Stomach smooth muscle (tissue), 2 donors: Measurements from ENCODE around the gene PPP1R3E.
"Not testable (repeated sequence)": the region's sequence is repeated elsewhere in the genome, so short reads cannot be mapped to it uniquely, and the experiment has no call there.

Source experiments
- H3K27ac ChIP-seq: one replicate; pipeline ENCODE4 v1.7.0; 2013; ENCODE audit warnings: mild to moderate bottlenecking, low read length, inconsistent platforms
- H3K27me3 ChIP-seq, 2 donors: one replicate each; pipeline ENCODE4 v1.7.0; 2013; ENCODE audit warnings: low read length in 2 of 2; ENCODE audit not compliant: insufficient read depth in 2 of 2, control insufficient read depth in 1 of 2
- H3K36me3 ChIP-seq, 2 donors: one replicate each; pipeline ENCODE4 v1.7.0; 2013; ENCODE audit warnings: low read length in 2 of 2; ENCODE audit not compliant: control insufficient read depth in 2 of 2, insufficient read depth in 2 of 2
- H3K4me1 ChIP-seq: one replicate; pipeline ENCODE4 v1.7.0; 2013; ENCODE audit warnings: low read length; ENCODE audit not compliant: control insufficient read depth, insufficient read depth
- H3K4me3 ChIP-seq, 2 donors: one replicate each; pipeline ENCODE4 v1.7.0; 2013; ENCODE audit warnings: low read length in 2 of 2
- H3K9ac ChIP-seq, 2 donors: one replicate each; pipeline ENCODE4 v1.7.0; 2013; ENCODE audit warnings: low read length in 2 of 2, mild to moderate bottlenecking in 1 of 2
- H3K9me3 ChIP-seq, 2 donors: one replicate each; pipeline ENCODE4 v1.7.0; 2013; ENCODE audit warnings: low read length in 2 of 2; ENCODE audit not compliant: control insufficient read depth in 2 of 2
- donor health status: healthy.
- donor health status: Pancreatic carcinoma.

PPP1R3E gene

DNA sequence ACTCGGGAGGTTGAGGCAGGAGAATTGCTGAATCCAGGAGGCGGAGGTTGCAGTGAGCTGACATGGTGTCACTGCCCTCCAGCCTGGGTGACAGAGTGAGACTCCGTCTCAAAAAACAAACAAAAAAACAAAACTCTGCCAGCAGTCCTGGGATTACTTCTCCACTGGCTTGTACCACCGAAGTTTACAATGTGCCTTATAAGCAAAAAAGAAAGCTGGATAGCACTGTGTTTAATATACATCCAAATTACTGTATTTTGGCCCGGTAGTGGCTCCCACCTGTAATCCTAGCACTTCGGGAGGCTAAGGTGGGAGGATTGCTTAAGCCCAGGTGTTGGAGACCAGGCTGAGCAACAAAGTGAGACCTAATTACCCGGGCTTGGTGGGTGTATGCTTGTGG, 33.5 kb downstream of the PPP1R3E start:
- Histone ChIP-seq H3K9ac (no peak overlapping the region), H3K27me3 (no peaks in the 10 kb centered on the region), H3K36me3 (no peaks in the 10 kb centered on the region), H3K4me1 (no peaks in the 10 kb centered on the region), H3K27ac (no peak overlapping the region), H3K9me3 (no peaks in the 10 kb centered on the region), H3K4me3 (no peak overlapping the region)

DNA sequence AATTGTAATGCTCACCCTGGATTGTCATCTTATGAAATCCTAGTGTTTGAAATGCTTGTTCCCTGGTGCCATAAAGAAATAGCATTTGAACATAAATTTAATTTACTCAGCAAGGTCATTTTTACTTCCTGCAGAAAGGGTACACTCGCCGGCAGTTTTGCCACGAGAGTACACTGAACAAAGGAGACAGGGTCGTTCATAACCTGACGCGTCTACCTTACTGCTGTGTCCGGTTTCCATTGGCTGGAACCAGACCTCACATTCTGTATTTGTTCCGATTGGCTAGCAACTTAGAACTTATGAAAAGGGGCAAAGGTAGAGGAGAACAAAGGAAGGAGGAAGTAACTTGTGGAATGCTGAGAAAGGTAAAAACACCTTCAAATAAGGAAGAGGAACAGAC, 41.8 kb downstream of the PPP1R3E start:
- H3K36me3 ChIP-seq, H3K4me1 ChIP-seq, H3K9ac ChIP-seq, H3K27me3 ChIP-seq, H3K9me3 ChIP-seq, H3K4me3 ChIP-seq, H3K27ac ChIP-seq: not testable (repeated sequence)

DNA sequence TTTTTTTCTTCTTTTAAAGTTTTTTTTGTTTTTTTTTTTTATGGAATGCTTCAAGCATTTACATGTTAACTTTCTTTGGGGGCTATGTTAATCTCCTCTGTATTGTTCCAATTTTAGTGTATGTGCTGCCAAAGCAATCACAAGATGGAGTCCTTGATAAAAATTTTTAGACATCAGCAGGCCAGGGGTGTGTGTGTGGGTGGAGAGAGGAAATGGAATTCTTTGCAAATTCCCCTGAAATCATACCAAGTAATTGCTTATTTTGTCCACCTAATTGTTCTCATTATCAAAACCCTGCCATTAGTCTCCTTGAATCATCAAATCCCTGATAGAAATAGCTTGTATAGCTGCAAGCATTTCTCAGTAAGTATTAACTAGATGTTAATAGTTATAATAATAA, 43.2 kb downstream of the PPP1R3E start:
- Histone ChIP-seq H3K9ac (no peak overlapping the region), H3K4me1 (no peaks in the 10 kb centered on the region), H3K9me3 (no peaks in the 10 kb centered on the region), H3K27ac (no peak overlapping the region), H3K4me3 (no peak overlapping the region), H3K36me3 (no peaks in the 10 kb centered on the region), H3K27me3 (no peaks in the 10 kb centered on the region)

DNA sequence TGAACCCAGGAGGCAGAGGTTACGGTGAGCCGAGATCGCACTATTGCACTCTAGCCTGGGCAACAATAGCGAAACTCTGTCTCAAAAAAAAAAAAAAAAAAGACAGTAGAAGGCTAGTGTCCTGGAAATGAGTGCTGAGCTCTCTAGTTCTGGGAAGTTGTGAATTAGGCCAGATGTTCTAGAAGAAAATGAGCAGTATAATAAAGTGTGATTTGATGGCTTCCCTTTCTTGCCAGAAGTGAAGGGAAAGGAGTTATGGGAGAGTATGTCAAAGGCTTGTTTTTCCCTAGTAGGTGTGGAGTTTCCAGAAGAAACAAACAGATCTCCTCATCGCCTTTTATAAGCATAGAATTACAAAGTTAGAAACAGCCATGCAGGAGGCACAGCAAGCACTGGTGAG, 44.4 kb downstream of the PPP1R3E start:
- H3K9ac ChIP-seq, result no peak overlapping the region
- no peak overlapping the region for H3K4me3 ChIP-seq
- H3K9me3 ChIP-seq, result no peaks in the 10 kb centered on the region
- H3K36me3 ChIP-seq, result no peaks in the 10 kb centered on the region
- no peaks in the 10 kb centered on the region for H3K4me1 ChIP-seq
- H3K27me3 ChIP-seq, result no peaks in the 10 kb centered on the region
- H3K27ac ChIP-seq, result no peak overlapping the region

DNA sequence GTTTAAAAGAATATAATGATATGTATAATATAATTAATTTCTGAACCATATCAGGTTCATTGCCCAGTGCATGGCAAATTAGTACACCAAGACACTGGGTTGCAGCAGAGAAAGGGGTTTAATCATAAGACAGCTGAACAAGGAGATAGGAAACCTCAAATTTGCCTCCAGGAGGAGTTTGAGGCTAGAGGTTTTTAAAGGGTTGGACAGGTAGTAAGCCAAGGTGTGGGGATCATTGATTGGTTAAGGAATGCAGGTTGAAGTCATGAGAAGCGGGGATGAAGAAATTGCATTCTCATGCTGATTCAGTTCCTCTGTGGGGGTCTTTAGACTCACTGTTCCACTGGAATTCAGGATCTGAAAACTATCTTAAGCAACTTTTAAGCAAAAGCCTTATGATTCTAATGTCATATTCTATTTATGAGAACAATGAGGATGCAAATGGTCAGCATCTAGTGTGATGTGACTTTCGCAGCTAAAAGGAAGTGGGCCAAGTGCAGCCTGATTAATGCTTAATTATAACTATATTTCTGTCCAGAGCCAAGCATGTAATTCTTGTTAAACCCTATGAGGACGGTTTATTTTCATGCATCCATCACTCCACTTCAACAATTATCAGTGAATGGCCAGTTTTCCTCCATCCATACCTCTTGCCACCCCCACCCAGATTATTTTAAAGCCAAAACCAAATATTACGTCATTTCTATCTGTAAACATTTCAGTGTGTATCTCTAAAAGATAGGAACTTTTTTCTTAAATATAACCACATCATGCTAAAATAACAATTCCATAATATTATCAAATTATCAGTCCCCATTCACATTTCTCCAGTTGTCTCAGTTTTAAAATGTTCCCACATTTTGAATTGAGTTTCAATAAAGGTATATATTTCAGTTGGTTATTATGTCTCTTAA, 50.0 kb downstream of the PPP1R3E start:
- Histone ChIP-seq H3K27ac (no peak overlapping the region), H3K9ac (no peak overlapping the region), H3K36me3 (no peaks in the 10 kb centered on the region), H3K27me3 (peaks cover 0 to 4% of the 10 kb centered on the region in 2 donors), H3K4me3 (no peak overlapping the region), H3K9me3 (no peaks in the 10 kb centered on the region), H3K4me1 (no peaks in the 10 kb centered on the region)

DNA sequence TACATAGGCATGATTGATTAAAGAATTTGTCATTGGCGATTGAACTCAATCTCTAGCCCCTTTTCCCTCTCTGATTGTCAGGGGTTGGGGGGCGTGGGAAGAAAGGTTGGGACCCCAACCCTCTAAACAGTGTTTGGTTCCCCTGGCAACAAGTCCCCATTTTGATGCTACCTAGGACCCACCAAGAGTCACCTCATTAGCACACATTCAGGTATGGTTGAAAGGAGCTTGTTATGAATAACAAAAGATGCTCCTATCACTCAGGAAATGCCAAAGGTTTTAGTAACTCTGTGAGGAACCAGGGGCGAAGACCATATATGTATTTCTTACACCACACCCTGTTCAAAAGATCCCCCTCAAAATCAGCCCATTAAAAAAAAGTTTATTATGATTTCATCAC, 50.7 kb downstream of the PPP1R3E start:
- Histone ChIP-seq H3K27me3 (peaks cover 0 to 4% of the 10 kb centered on the region in 2 donors), H3K36me3 (no peaks in the 10 kb centered on the region), H3K9me3 (no peaks in the 10 kb centered on the region), H3K9ac (no peak overlapping the region), H3K4me1 (no peaks in the 10 kb centered on the region), H3K27ac (no peak overlapping the region), H3K4me3 (no peak overlapping the region)

DNA sequence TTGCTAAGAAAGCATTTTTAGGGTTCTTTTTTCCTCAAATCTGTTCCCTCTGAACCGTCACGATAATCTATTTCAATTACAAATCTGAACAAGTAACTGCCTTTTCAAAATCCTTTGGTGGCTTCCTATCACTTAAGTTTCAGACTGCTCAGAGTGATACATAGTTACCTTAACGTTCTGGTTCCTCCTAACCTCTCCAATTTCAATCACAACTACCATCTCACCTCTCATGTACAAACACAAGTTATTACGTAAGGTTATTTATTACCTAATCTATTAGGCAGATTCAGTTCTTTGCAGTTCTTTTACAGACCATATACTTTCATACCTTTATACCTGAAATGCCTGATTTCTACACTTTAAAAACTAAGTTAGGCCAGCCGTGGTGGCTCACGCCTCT, 52.8 kb downstream of the PPP1R3E start:
- no peak overlapping the region for H3K27ac ChIP-seq
- no peak overlapping the region for H3K9ac ChIP-seq
- no peaks in the 10 kb centered on the region for H3K9me3 ChIP-seq
- no peaks in the 10 kb centered on the region for H3K4me1 ChIP-seq
- H3K4me3 ChIP-seq, result no peak overlapping the region
- no peaks in the 10 kb centered on the region for H3K36me3 ChIP-seq
- H3K27me3 ChIP-seq, result peaks cover 0 to 4% of the 10 kb centered on the region in 2 donors

DNA sequence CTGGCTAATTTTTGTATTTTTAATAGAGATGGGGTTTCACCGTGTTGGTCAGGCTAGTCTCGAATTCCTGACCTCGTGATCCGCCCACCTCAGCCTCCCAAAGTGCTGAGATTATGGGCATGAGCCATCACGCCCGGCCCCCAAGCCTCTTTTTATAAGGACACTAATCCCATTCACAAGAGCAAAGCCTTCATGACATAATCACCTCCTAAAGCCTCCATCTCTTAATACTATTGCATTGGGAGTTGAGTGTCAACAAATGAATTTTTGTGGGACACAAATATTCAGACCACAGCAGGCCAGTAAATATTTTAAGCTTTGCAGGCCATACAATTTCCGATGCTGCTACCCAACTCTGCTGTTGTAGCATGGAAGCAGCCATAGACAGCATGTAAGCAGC, 54.1 kb downstream of the PPP1R3E start:
- Histone ChIP-seq H3K4me1 (no peaks in the 10 kb centered on the region), H3K9ac (no peak overlapping the region), H3K9me3 (no peaks in the 10 kb centered on the region), H3K4me3 (no peak overlapping the region), H3K27me3 (peaks cover 0 to 4% of the 10 kb centered on the region in 2 donors), H3K36me3 (no peaks in the 10 kb centered on the region), H3K27ac (no peak overlapping the region)
